Neural cell (in vitro differentiated cells): Measurements from ENCODE around the gene GLI3. TPM values are rescaled to one million over a fixed set of nuclear protein-coding genes. Genes with fewer than 3 reads are reported as not detected.

Experiments
- H2AFZ ChIP-seq: fragments of 200-600, 300-800 bp; sonication (generic), shearing (Covaris generic); 2 replicates; pipeline ENCODE4 v1.6.0; 2014; ENCODE audit warnings: low read depth, mild to moderate bottlenecking, antibody characterized with exemption, low read length, moderate library complexity
- H3F3A ChIP-seq: fragments of 200-600 bp; shearing (Covaris generic); 2 replicates; pipeline ENCODE4 v1.6.1; 2016; ENCODE audit warnings: mild to moderate bottlenecking, moderate library complexity, mixed read lengths, antibody characterized with exemption, low read length; ENCODE audit not compliant: insufficient read depth, poor library complexity, severe bottlenecking
- H3K27ac ChIP-seq: fragments of 200-600, 300-800 bp; sonication (generic), shearing (Covaris generic); 2 replicates; pipeline ENCODE4 v1.5.1; 2014; ENCODE audit warnings: mild to moderate bottlenecking, low read length, moderate library complexity
- H3K27me3 ChIP-seq: fragments of 300-800, 200-600 bp; sonication (generic), shearing (Covaris generic); 2 replicates; pipeline ENCODE4 v1.6.0; 2014; ENCODE audit warnings: mild to moderate bottlenecking, low read depth, low read length, moderate library complexity; ENCODE audit not compliant: insufficient read depth
- H3K36me3 ChIP-seq: fragments of 300-800, 200-600 bp; sonication (generic), shearing (Covaris generic); 2 replicates; pipeline ENCODE4 v1.5.1; 2014; ENCODE audit warnings: mild to moderate bottlenecking, antibody characterized with exemption, low read length, moderate library complexity; ENCODE audit not compliant: insufficient read depth
- H3K4me2 ChIP-seq: fragments of 300-800, 200-600 bp; sonication (generic), shearing (Covaris generic); 2 replicates; pipeline ENCODE4 v1.6.0; 2014; ENCODE audit warnings: mild to moderate bottlenecking, low read length
- H3K4me3 ChIP-seq: fragments of 300-800, 200-600 bp; sonication (generic), shearing (Covaris generic); 2 replicates; pipeline ENCODE4 v1.5.1; 2014; ENCODE audit warnings: mild to moderate bottlenecking, low read length, moderate library complexity
- H3K79me2 ChIP-seq: fragments of 200-600 bp; shearing (Covaris generic); replicated peaks from 2 replicates; pipeline ENCODE4 v1.6.0; 2014; ENCODE audit warnings: mild to moderate bottlenecking, low read length, moderate library complexity; ENCODE audit not compliant: insufficient read depth
- H3K9ac ChIP-seq: fragments of 300-800, 200-600 bp; sonication (generic), shearing (Covaris generic); 2 replicates; pipeline ENCODE4 v1.6.1; 2016; ENCODE audit warnings: mild to moderate bottlenecking, low read length, mixed read lengths
- H3K9me2 ChIP-seq: fragments of 200-600 bp; shearing (Covaris generic); 2 replicates; pipeline ENCODE4 v1.6.1; 2016; ENCODE audit warnings: mild to moderate bottlenecking, low read length, mixed read lengths; ENCODE audit not compliant: insufficient read depth
- H3K9me3 ChIP-seq: fragments of 200-600, 300-800 bp; sonication (generic), shearing (Covaris generic); 2 replicates; pipeline ENCODE4 v1.6.1; 2016; ENCODE audit warnings: mild to moderate bottlenecking, mixed run types, low read length, moderate library complexity, mixed read lengths
- H4K20me1 ChIP-seq: fragments of 200-600 bp; shearing (Covaris generic); 2 replicates; pipeline ENCODE4 v1.6.1; 2016; ENCODE audit warnings: mild to moderate bottlenecking, mixed run types; ENCODE audit not compliant: insufficient read depth
- CTCF ChIP-seq: fragments of 450-650 bp; IDR thresholded peaks from 2 replicates; pipeline ENCODE4 v1.5.1; 2014; ENCODE audit warnings: antibody characterized with exemption, mild to moderate bottlenecking, moderate library complexity; ENCODE audit not compliant: poor library complexity, severe bottlenecking
- EP300 ChIP-seq: fragments of 450-650 bp; conservative IDR thresholded peaks from 2 replicates; pipeline ENCODE4 v1.6.1; 2014; ENCODE audit warnings: antibody characterized with exemption, mild to moderate bottlenecking, moderate library complexity; ENCODE audit not compliant: poor library complexity, severe bottlenecking
- EZH2 ChIP-seq: fragments of 200-600, 300-800 bp; shearing (Covaris generic), sonication (generic); IDR thresholded peaks from 2 replicates; pipeline ENCODE4 v1.6.1; 2014; ENCODE audit warnings: antibody characterized with exemption, low read length, borderline replicate concordance, mild to moderate bottlenecking; ENCODE audit not compliant: insufficient read depth, poor library complexity, severe bottlenecking
- MXI1 ChIP-seq: fragments of 450-650 bp; conservative IDR thresholded peaks from 2 replicates; pipeline ENCODE4 v1.6.1; 2014; ENCODE audit warnings: antibody characterized with exemption, mild to moderate bottlenecking; ENCODE audit not compliant: poor library complexity, severe bottlenecking
- POLR2AphosphoS5 ChIP-seq: IDR thresholded peaks from 2 replicates; pipeline ENCODE4 v1.6.1; 2012
- RAD21 ChIP-seq: fragments of 450-650 bp; conservative IDR thresholded peaks from 2 replicates; pipeline ENCODE4 v1.6.1; 2014; ENCODE audit warnings: antibody characterized with exemption, mild to moderate bottlenecking, moderate library complexity
- REST ChIP-seq: IDR thresholded peaks from 2 replicates; pipeline ENCODE4 v1.6.1; 2012; ENCODE audit warnings: borderline replicate concordance
- SMC3 ChIP-seq: fragments of 450-650 bp; conservative IDR thresholded peaks from 2 replicates; pipeline ENCODE4 v1.6.1; 2014; ENCODE audit warnings: antibody characterized with exemption, mild to moderate bottlenecking, moderate library complexity; ENCODE audit not compliant: poor library complexity
- TAF1 ChIP-seq: IDR thresholded peaks from 2 replicates; pipeline ENCODE4 v1.6.1; 2012; ENCODE audit warnings: low read depth
- polyA plus RNA-seq: library from polyadenylated mRNA; depleted of rRNA; stranded (reverse); fragments of >200 nt; gene quantifications from 2 replicates; pipeline ENCODE4 v1.2.3, GENCODE V29; 2014

The GLI3 gene
- polyA plus RNA-seq, 1 donor from 2014 or later: 0.19 TPM

DNA sequence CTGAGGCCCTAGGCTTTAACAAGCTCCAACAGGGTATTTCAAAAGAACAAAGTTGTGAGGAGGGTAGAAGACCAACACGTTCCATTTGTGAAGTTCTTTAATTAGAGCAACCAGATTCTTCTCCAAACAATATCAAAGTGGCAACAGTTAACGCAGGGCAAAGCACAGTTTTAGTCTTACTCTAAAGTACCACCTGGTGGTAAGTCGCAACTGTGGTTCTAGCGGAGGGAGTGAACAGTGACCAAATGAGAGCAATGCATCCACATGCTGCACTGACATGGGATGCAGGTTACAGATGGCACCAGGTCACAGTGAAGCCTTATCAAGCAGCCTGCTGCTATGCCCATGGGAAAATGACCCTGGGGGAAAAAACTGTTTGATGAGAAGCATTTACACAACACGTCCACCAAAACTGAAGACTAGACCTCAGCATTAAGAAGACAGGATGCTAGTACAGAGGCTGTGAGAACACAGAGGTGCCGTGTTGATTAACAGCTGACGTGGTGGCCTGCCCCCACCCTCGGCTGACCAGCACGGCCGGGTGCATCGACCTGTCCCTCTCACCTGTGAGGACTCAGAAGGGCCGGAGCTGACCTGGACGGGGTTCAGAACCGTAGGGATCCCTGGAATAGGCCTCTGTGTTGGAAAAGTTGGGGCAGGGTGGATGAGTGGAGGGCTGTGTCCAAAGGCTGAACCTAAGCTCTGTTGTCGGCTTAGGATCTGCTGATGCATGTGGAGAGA is 211.2 kb downstream of the GLI3 start:
- Histone ChIP-seq H3K9ac (no peak overlapping the region), H3K4me3 (no peak overlapping the region), H4K20me1 (no peaks in the 10 kb centered on the region), H3K9me2 (no peaks in the 10 kb centered on the region), H3K79me2 (peaks cover 11% of the 10 kb centered on the region), H3F3A (no peaks in the 10 kb centered on the region), H3K27ac (no peak overlapping the region), H2AFZ (no peak overlapping the region), H3K36me3 (no peaks in the 10 kb centered on the region), H3K4me2 (no peak overlapping the region), H3K27me3 (no peaks in the 10 kb centered on the region), H3K9me3 (no peaks in the 10 kb centered on the region)
- TF ChIP-seq CTCF: no peak
- no peak for TF ChIP-seq EZH2
- TF ChIP-seq REST: no peak
- TF ChIP-seq TAF1: no peak
- TF ChIP-seq RAD21: no peak
- TF ChIP-seq POLR2AphosphoS5: no peak

- H3K27ac ChIP-seq: no peak overlapping the region
- no peaks in the 10 kb centered on the region for H3K9me3 ChIP-seq
- no peaks in the 10 kb centered on the region for H4K20me1 ChIP-seq
- TF ChIP-seq REST (no peak), SMC3 (no peak), POLR2AphosphoS5 (no peak), TAF1 (no peak), EZH2 (no peak), EP300 (no peak), MXI1 (no peak)
- H3K79me2 ChIP-seq: peaks cover 7% of the 10 kb centered on the region
- no peak overlapping the region for H3K9ac ChIP-seq
- H3K4me2 ChIP-seq: no peak overlapping the region
- no peak overlapping the region for H2AFZ ChIP-seq
- H3K9me2 ChIP-seq: no peaks in the 10 kb centered on the region
- H3K27me3 ChIP-seq: no peaks in the 10 kb centered on the region
- no peaks in the 10 kb centered on the region for H3K36me3 ChIP-seq
- no peak overlapping the region for H3K4me3 ChIP-seq
- H3F3A ChIP-seq: no peaks in the 10 kb centered on the region
These were observed 212.5 kb downstream of the GLI3 start for GRCh38 chr7:42024537-42024936.
